Measurements from ENCODE around the gene PAEP. TPM values are rescaled to one million over a fixed set of nuclear protein-coding genes. Genes with fewer than 3 reads are reported as not detected.

The PAEP gene
- total RNA-seq, 3 donors from 2014 or later (not counting 1 experiment from before 2014, with no cell fraction given) = not detected

DNA sequence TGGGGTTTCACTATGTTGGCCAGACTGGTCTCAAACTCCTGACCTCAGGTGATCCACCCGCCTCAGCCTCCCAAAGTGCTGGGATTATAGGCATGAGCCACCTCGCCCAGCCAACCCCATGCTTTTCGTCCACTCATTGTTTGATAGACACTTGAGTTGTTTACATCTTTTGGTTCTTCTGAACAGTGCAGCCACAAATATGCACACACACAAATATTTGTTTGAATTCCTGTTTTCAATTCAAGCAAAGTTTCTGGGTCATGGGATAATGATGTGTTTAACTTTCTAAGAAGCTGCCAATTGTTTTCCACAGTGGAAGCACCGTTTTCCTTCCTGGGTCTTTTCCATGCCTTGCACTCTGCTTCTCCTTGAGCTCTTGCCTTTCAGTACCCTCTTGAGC is 6.8 kb upstream of the PAEP start:
- TF ChIP-seq, protein P1, sequence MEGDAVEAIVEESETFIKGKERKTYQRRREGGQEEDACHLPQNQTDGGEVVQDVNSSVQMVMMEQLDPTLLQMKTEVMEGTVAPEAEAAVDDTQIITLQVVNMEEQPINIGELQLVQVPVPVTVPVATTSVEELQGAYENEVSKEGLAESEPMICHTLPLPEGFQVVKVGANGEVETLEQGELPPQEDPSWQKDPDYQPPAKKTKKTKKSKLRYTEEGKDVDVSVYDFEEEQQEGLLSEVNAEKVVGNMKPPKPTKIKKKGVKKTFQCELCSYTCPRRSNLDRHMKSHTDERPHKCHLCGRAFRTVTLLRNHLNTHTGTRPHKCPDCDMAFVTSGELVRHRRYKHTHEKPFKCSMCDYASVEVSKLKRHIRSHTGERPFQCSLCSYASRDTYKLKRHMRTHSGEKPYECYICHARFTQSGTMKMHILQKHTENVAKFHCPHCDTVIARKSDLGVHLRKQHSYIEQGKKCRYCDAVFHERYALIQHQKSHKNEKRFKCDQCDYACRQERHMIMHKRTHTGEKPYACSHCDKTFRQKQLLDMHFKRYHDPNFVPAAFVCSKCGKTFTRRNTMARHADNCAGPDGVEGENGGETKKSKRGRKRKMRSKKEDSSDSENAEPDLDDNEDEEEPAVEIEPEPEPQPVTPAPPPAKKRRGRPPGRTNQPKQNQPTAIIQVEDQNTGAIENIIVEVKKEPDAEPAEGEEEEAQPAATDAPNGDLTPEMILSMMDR (IDR thresholded peaks at IDR 0.05) = no peak
- Histone ChIP-seq H3K27me3 (ENCODE audit: control insufficient read depth, insufficient read depth, low read length) (no peaks in the 10 kb centered on the region), H3K4me3 (ENCODE audit: low read length) (no peak overlapping the region), H3K9me3 (ENCODE audit: control insufficient read depth, insufficient read depth, low read length) (no peaks in the 10 kb centered on the region), H3K27ac (ENCODE audit: low read length) (no peak overlapping the region), H3K4me1 (ENCODE audit: control insufficient read depth, insufficient read depth, low read length) (no peaks in the 10 kb centered on the region), H3K36me3 (ENCODE audit: control insufficient read depth, insufficient read depth, low read length) (no peaks in the 10 kb centered on the region)
- H3K9me3 Mint-ChIP-seq = no peaks in the 10 kb centered on the region
- H3K4me3 Mint-ChIP-seq = no peak overlapping the region
- 89% methylated on average over 4 of the region's 4 CpGs for WGBS (ENCODE audit: insufficient coverage)
- ATAC-seq (no peak), DNase-seq (no peak)
- no peaks in the 10 kb centered on the region for H3K36me3 Mint-ChIP-seq
- no peaks in the 10 kb centered on the region for H3K4me1 Mint-ChIP-seq
- intact Hi-C loops (cut with micrococcal nuclease) = no loop called here
- H3K27ac Mint-ChIP-seq = no peak overlapping the region
- H3K27me3 Mint-ChIP-seq (ENCODE audit: low read depth in 2 of 2) = peaks cover 6 to 7% of the 10 kb centered on the region in 2 donors

DNA sequence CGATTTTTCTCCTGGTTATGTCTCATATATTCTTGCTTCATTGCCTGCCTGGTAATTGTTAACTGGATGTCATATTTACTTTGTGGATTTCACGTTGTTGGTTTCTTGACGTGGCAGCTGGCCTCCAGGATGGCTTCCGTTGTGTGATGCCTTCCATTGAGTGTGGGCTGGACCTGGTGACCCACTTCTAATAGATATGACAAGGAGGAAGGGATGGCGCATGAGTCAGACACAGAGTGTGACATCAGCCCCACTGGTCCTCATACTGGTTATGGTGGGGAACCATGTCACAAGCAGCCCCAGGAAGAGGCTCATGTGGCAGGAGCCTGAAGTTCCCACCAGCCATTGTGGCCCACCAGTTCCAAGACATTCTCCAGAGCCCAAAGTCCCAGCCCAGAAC is 6.4 kb upstream of the PAEP start:
- peaks cover 7 to 9% of the 10 kb centered on the region in 2 donors for H3K27me3 Mint-ChIP-seq (ENCODE audit: low read depth in 2 of 2)
- DNase-seq = no peak
- H3K4me3 ChIP-seq (ENCODE audit: low read length) = no peak overlapping the region
- 88% methylated on average over 5 of the region's 5 CpGs for WGBS (ENCODE audit: insufficient coverage)
- no peaks in the 10 kb centered on the region for H3K4me1 ChIP-seq (ENCODE audit: control insufficient read depth, insufficient read depth, low read length)
- no peaks in the 10 kb centered on the region for H3K27me3 ChIP-seq (ENCODE audit: control insufficient read depth, insufficient read depth, low read length)
- TF ChIP-seq, protein P1 (IDR thresholded peaks at IDR 0.05) = no peak
- no peaks in the 10 kb centered on the region for H3K9me3 ChIP-seq (ENCODE audit: control insufficient read depth, insufficient read depth, low read length)
- ATAC-seq = no peak
- H3K27ac ChIP-seq (ENCODE audit: low read length) = no peak overlapping the region
- no peaks in the 10 kb centered on the region for H3K36me3 Mint-ChIP-seq
- no peak overlapping the region for H3K4me3 Mint-ChIP-seq
- no peaks in the 10 kb centered on the region for H3K4me1 Mint-ChIP-seq
- H3K36me3 ChIP-seq (ENCODE audit: control insufficient read depth, insufficient read depth, low read length) = no peaks in the 10 kb centered on the region
- H3K27ac Mint-ChIP-seq = no peak overlapping the region
- intact Hi-C loops (cut with micrococcal nuclease) = no loop called here
- no peaks in the 10 kb centered on the region for H3K9me3 Mint-ChIP-seq

DNA sequence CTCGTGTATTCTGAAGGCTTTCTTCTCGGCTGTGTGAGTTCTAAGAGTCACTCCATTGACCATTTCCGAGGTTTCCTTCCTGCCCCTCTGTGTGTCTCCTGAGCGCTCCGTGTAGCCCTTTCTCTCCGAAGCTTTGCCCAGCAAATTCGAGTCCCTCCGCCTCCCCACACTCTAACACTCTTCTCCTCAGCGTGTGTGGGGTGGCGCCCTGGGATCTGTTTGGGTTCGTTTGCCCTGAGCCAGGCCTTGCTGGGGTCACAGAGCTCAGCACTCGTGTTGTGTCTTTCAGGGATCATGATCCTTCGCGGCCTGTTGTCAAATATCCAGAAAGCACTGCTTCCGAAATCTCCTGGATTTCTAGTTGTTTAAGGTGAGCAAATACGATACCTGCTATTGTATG is 5.6 kb upstream of the PAEP start:
- TF ChIP-seq, protein P1 (IDR thresholded peaks at IDR 0.05) = no peak
- Histone ChIP-seq H3K4me1 (ENCODE audit: control insufficient read depth, insufficient read depth, low read length) (no peaks in the 10 kb centered on the region), H3K36me3 (ENCODE audit: control insufficient read depth, insufficient read depth, low read length) (no peaks in the 10 kb centered on the region), H3K27ac (ENCODE audit: low read length) (no peak overlapping the region), H3K4me3 (ENCODE audit: low read length) (no peak overlapping the region), H3K9me3 (ENCODE audit: control insufficient read depth, insufficient read depth, low read length) (no peaks in the 10 kb centered on the region), H3K27me3 (ENCODE audit: control insufficient read depth, insufficient read depth, low read length) (no peaks in the 10 kb centered on the region)
- Mint-ChIP-seq H3K4me1 (no peaks in the 10 kb centered on the region), H3K27me3 (ENCODE audit: low read depth in 2 of 2) (peaks cover 3 to 9% of the 10 kb centered on the region in 2 donors), H3K36me3 (no peaks in the 10 kb centered on the region), H3K4me3 (no peak overlapping the region), H3K9me3 (no peaks in the 10 kb centered on the region), H3K27ac (no peak overlapping the region)
- WGBS (ENCODE audit: insufficient coverage) = 73% methylated on average over 16 of the region's 16 CpGs
- no peak for ATAC-seq
- intact Hi-C loops (cut with micrococcal nuclease) = no loop called here
- no peak for DNase-seq

DNA sequence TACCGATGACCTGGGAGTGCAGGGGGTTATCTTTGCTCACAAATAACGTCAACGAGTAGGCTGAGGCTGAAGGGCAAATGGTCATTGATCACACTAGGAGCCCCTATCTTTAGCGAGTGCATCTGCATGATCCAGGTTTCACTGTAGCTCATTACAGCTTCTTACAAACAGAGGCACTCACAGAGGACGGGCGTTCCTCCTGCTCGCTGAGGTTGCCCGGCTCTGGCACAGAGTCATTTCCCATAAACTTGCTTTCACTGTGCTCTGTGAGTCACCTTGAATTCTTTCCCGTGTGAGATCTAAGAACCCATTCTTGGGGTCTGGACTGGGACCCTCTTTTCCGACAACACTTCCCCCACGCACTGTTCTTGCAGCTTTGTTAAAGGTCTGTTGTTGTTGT is 1.9 kb upstream of the PAEP start:
- TF ChIP-seq, protein P1 (IDR thresholded peaks at IDR 0.05) = no peak
- H3K36me3 Mint-ChIP-seq = no peaks in the 10 kb centered on the region
- intact Hi-C loops (cut with micrococcal nuclease) = no loop called here
- DNase-seq (no peak), ATAC-seq (no peak)
- H3K27me3 Mint-ChIP-seq (ENCODE audit: low read depth in 2 of 2) = peaks cover 8 to 9% of the 10 kb centered on the region in 2 donors
- no peaks in the 10 kb centered on the region for H3K4me1 ChIP-seq (ENCODE audit: control insufficient read depth, insufficient read depth, low read length)
- no peaks in the 10 kb centered on the region for H3K9me3 Mint-ChIP-seq
- no peaks in the 10 kb centered on the region for H3K27me3 ChIP-seq (ENCODE audit: control insufficient read depth, insufficient read depth, low read length)
- WGBS (ENCODE audit: insufficient coverage) = 67% methylated on average over 11 of the region's 11 CpGs
- H3K4me3 ChIP-seq (ENCODE audit: low read length) = no peak overlapping the region
- no peak overlapping the region for H3K27ac Mint-ChIP-seq
- H3K27ac ChIP-seq (ENCODE audit: low read length) = no peak overlapping the region
- no peaks in the 10 kb centered on the region for H3K9me3 ChIP-seq (ENCODE audit: control insufficient read depth, insufficient read depth, low read length)
- H3K36me3 ChIP-seq (ENCODE audit: control insufficient read depth, insufficient read depth, low read length) = no peaks in the 10 kb centered on the region
- no peak overlapping the region for H3K4me3 Mint-ChIP-seq
- peaks cover 0 to 4% of the 10 kb centered on the region in 2 donors for H3K4me1 Mint-ChIP-seq

Data from natural killer cell (primary cell).